HCT116 (cell line): ENCODE results near the gene TAF1L. TPM values are rescaled to one million over a fixed set of nuclear protein-coding genes. Genes with fewer than 3 reads are reported as not detected.

Experiments
- ATAC-seq: fragments of 200-7000 bp; cut with Tn5 transposase; 2 replicates; pipeline ENCODE4 v1.9.1; 2020; ENCODE audit warnings: mild to moderate bottlenecking, moderate library complexity
- BruUV-seq: library from RNA; stranded (reverse); fragments of 400-500 nt; replicated peaks from 2 replicates; lab custom pipeline; 2021; lab: Mats Ljungman, UMichigan
- CTCF ChIA-PET: fragments of 300-600 bp; sonication (Branson Sonifier 250); formaldehyde crosslinking; loops from one replicate; lab custom pipeline; 2021; ENCODE audit warnings: antibody characterized with exemption; lab: Charles Lee
- POLR2A ChIA-PET: fragments of 300-600, 350-600 bp; sonication (Branson Sonifier 250); formaldehyde crosslinking; loops from one replicate; lab custom pipeline; 2021; ENCODE audit warnings: antibody characterized with exemption; lab: Charles Lee
- RAD21 ChIA-PET, 2 experiments: fragments of 300-600 bp; sonication (Branson Sonifier 250); formaldehyde crosslinking; loops; one replicate each; lab custom pipeline; 2023; ENCODE audit warnings: low total read pairs in 2 of 2; ENCODE audit not compliant: uncharacterized antibody in 2 of 2, unreplicated experiment in 2 of 2, low non-redundant PET in 1 of 2; lab: Charles Lee
- DNase-seq: peaks from one replicate; pipeline ENCODE4 v3.0.0-alpha.2; 2010; ENCODE audit warnings: low read depth, low spot score
- H2AFZ ChIP-seq: fragments of 200-600 bp; shearing (Covaris generic), sonication (generic); 2 replicates; pipeline ENCODE4 v1.6.1; 2017; ENCODE audit warnings: low read depth, mixed run types, mixed read lengths, antibody characterized with exemption, low read length; ENCODE audit not compliant: poor library complexity, severe bottlenecking
- H3K27ac ChIP-seq: 2 replicates; pipeline ENCODE4 v1.5.1; 2012; ENCODE audit warnings: low read depth, low read length
- H3K27me3 ChIP-seq: fragments of 200-600 bp; sonication (generic); 2 replicates; pipeline ENCODE4 v1.6.1; 2016; ENCODE audit warnings: mixed run types, low read length, mixed read lengths; ENCODE audit not compliant: insufficient read depth
- H3K36me3 ChIP-seq, 2 experiments: fragments of 200-500 bp in 1 of 2; fragments of 200-600 bp in 1 of 2; sonication (Bioruptor generic) in 1 of 2; sonication (generic) in 1 of 2; 2 replicates each; pipeline versions ENCODE4 v1.5.1 to v1.6.1; 2014 to 2016; ENCODE audit warnings: low read length in 2 of 2, inconsistent platforms in 1 of 2, mixed read lengths in 1 of 2, mixed run types in 1 of 2; ENCODE audit not compliant: insufficient read depth in 2 of 2, control insufficient read depth in 1 of 2
- H3K4me1 ChIP-seq, 2 experiments: fragments of 200-600 bp in 1 of 2; sonication (generic) in 1 of 2; 2 replicates each; pipeline versions ENCODE4 v1.5.1 to v1.6.1; 2012 to 2017; ENCODE audit warnings: low read length in 2 of 2, inconsistent platforms in 1 of 2, mild to moderate bottlenecking in 1 of 2, mixed read lengths in 1 of 2, mixed run types in 1 of 2, moderate library complexity in 1 of 2; ENCODE audit not compliant: insufficient read depth in 2 of 2, control insufficient read depth in 1 of 2
- H3K4me2 ChIP-seq: fragments of 200-600 bp; sonication (generic); 2 replicates; pipeline ENCODE4 v1.6.1; 2017; ENCODE audit warnings: mixed run types, low read length, mixed read lengths
- H3K4me3 ChIP-seq, 2 experiments: fragments of 200-600 bp in 1 of 2; sonication (generic) in 1 of 2; replicated peaks in 1 of 2; 2 replicates each; pipeline ENCODE4 v1.5.1; 2011 to 2016; ENCODE audit warnings: low read length in 2 of 2, control low read depth in 1 of 2, low read depth in 1 of 2, mild to moderate bottlenecking in 1 of 2, mixed read lengths in 1 of 2, mixed run types in 1 of 2
- H3K79me2 ChIP-seq: fragments of 200-600 bp; sonication (generic); 2 replicates; pipeline ENCODE4 v1.6.1; 2017; ENCODE audit warnings: mild to moderate bottlenecking, mixed run types, low read length, moderate library complexity, mixed read lengths; ENCODE audit not compliant: insufficient read depth
- H3K9ac ChIP-seq: fragments of 200-600 bp; sonication (generic); 2 replicates; pipeline ENCODE4 v1.6.1; 2016; ENCODE audit warnings: low read length, mixed read lengths
- H3K9me2 ChIP-seq: fragments of 200-600 bp; sonication (generic), shearing (Covaris generic); 2 replicates; pipeline ENCODE4 v1.6.1; 2017; ENCODE audit warnings: mixed run types, mild to moderate bottlenecking, moderate library complexity; ENCODE audit not compliant: insufficient read depth
- H3K9me3 ChIP-seq, 2 experiments: fragments of 200-500 bp in 1 of 2; fragments of 200-600 bp in 1 of 2; sonication (Bioruptor generic) in 1 of 2; sonication (generic) in 1 of 2; 2 replicates each; pipeline ENCODE4 v1.6.1; 2014 to 2017; ENCODE audit warnings: low read length in 2 of 2, mixed read lengths in 2 of 2, inconsistent platforms in 1 of 2, low read depth in 1 of 2, mild to moderate bottlenecking in 1 of 2, mixed run types in 1 of 2, moderate library complexity in 1 of 2; ENCODE audit not compliant: control insufficient read depth in 1 of 2, insufficient read depth in 1 of 2
- H4K20me1 ChIP-seq: fragments of 200-600 bp; sonication (generic), shearing (Covaris generic); 2 replicates; pipeline ENCODE4 v1.6.1; 2017; ENCODE audit warnings: mixed run types, mild to moderate bottlenecking, moderate library complexity; ENCODE audit not compliant: insufficient read depth
- ATF3 ChIP-seq: IDR thresholded peaks from 2 replicates; pipeline ENCODE4 v1.6.1; 2012
- CBX3 ChIP-seq: IDR thresholded peaks from 2 replicates; pipeline ENCODE4 v1.6.1; 2012; ENCODE audit warnings: low read depth
- CTCF ChIP-seq, 3 experiments: fragments of 200-600 bp in 1 of 3; sonication (generic) in 1 of 3; IDR thresholded peaks in 2 of 3; conservative IDR thresholded peaks in 1 of 3; 2 replicates each; pipeline ENCODE4 v1.5.1; 2012 to 2017; ENCODE audit warnings: low read depth in 2 of 3, low read length in 2 of 3, antibody characterized with exemption in 1 of 3, borderline replicate concordance in 1 of 3, control low read depth in 1 of 3, mild to moderate bottlenecking in 1 of 3, mixed read lengths in 1 of 3, mixed run types in 1 of 3, moderate library complexity in 1 of 3; ENCODE audit not compliant: insufficient read depth in 1 of 3
- EGR1 ChIP-seq: IDR thresholded peaks from 2 replicates; pipeline ENCODE4 v1.6.1; 2012; ENCODE audit warnings: low read depth
- EZH2phosphoT487 ChIP-seq: fragments of 200-600 bp; IDR thresholded peaks from 2 replicates; pipeline ENCODE4 v1.6.1; 2018; ENCODE audit warnings: antibody characterized with exemption, borderline replicate concordance
- SP1 ChIP-seq: IDR thresholded peaks from 2 replicates; pipeline ENCODE4 v1.6.1; 2012; ENCODE audit warnings: low read depth
- SRF ChIP-seq: IDR thresholded peaks from 2 replicates; pipeline ENCODE4 v1.6.1; 2012; ENCODE audit warnings: low read depth
- YY1 ChIP-seq: IDR thresholded peaks from 2 replicates; pipeline ENCODE4 v1.6.1; 2011; ENCODE audit warnings: low read length, low read depth, moderate library complexity, mild to moderate bottlenecking; ENCODE audit not compliant: insufficient replicate concordance; ENCODE audit errors: extremely low read depth
- ZBTB33 ChIP-seq: IDR thresholded peaks from 2 replicates; pipeline ENCODE4 v1.6.1; 2011; ENCODE audit warnings: mild to moderate bottlenecking, low read length, moderate library complexity; ENCODE audit not compliant: insufficient replicate concordance; ENCODE audit errors: extremely low read depth
- ZNF274 ChIP-seq: fragments of 200-500 bp; sonication (Bioruptor generic); IDR thresholded peaks from 2 replicates; pipeline ENCODE4 v1.6.1; 2014; ENCODE audit warnings: mild to moderate bottlenecking, low read depth, low read length, inconsistent platforms
- intact Hi-C: fragments of 100-400 bp; cut with micrococcal nuclease; formaldehyde crosslinking; loops from 2 replicates; pipeline ENCODE4 v1.10.0; 2022
- total RNA-seq: library from RNA; stranded (reverse); gene quantifications from one replicate; pipeline ENCODE4 v1.2.1, GENCODE V29; 2021; ENCODE audit not compliant: unreplicated experiment

The TAF1L gene
- total RNA-seq, 1 experiment from 2014 or later, result not detected

- intact Hi-C loops, result no loop called here
- CTCF ChIA-PET, result no interaction called here
- H3K4me2 ChIP-seq, result no peak overlapping the region
- no peaks in the 10 kb centered on the region for H4K20me1 ChIP-seq
- RAD21 ChIA-PET, result no interaction called here
- H3K4me1 ChIP-seq, result no peaks in the 10 kb centered on the region
- no peaks in the 10 kb centered on the region for H3K36me3 ChIP-seq
- no peak overlapping the region for H3K27ac ChIP-seq
- no peak overlapping the region for H2AFZ ChIP-seq
- POLR2A ChIA-PET, result no interaction called here
- no peaks in the 10 kb centered on the region for H3K9me2 ChIP-seq
- no TSS peak for BruUV-seq
- H3K4me3 ChIP-seq, result no peak overlapping the region
- TF ChIP-seq EGR1 (no peak), SP1 (no peak), CBX3 (no peak), EZH2phosphoT487 (no peak), YY1 (no peak), ZBTB33 (no peak), ATF3 (no peak), CTCF (IDR thresholded peaks at IDR 0.05 in 2 of 3, conservative IDR thresholded peaks at IDR 0.05 in 1 of 3; ENCODE audit: borderline replicate concordance in 1 of 3, insufficient read depth in 1 of 3, low read depth in 2 of 3, low read length in 2 of 3) (no peak), SRF (no peak), ZNF274 (no peak)
- 0 out of 2 replicates have a peak, but pooled peaks cover 5% of the 10 kb centered on the region for H3K27me3 ChIP-seq
- H3K9ac ChIP-seq, result no peak overlapping the region
- no peaks in the 10 kb centered on the region for H3K79me2 ChIP-seq
- no peaks in the 10 kb centered on the region for H3K9me3 ChIP-seq
- ATAC-seq, result no peak
- DNase-seq, result no peak
Observed at GRCh38 chr9:32672469-32672868, 37.0 kb upstream of the TAF1L start.
